GM18861 (cell line): ENCODE measurements around the gene TMEM135.

Source experiments
- ATAC-seq: cut with Tn5 transposase; IDR thresholded peaks from one replicate; pipeline ENCODE4 v1.9.1; 2021; ENCODE audit not compliant: unreplicated experiment

TMEM135 gene

GRCh38 chr11:87347854-87348253 lies 310.1 kb downstream of the TMEM135 start:
- ATAC-seq, result no peak

- ATAC-seq, result no peak
Measured at GRCh38 chr11:87351676-87352075, 313.9 kb downstream of the TMEM135 start.

GRCh38 chr11:87352759-87353707 lies 315.3 kb downstream of the TMEM135 start:
- ATAC-seq, result peak; percentile 95

- ATAC-seq, result no peak
Measured at GRCh38 chr11:87353771-87354345, 316.1 kb downstream of the TMEM135 start.

GRCh38 chr11:87355596-87355995 lies 317.9 kb downstream of the TMEM135 start:
- ATAC-seq, result no peak

GRCh38 chr11:87356428-87356827 lies 318.7 kb downstream of the TMEM135 start:
- ATAC-seq, result no peak

GRCh38 chr11:87358461-87358860 lies 320.7 kb downstream of the TMEM135 start:
- no peak for ATAC-seq

- ATAC-seq, result no peak
Measured at GRCh38 chr11:87359401-87359800, 321.7 kb downstream of the TMEM135 start.

GRCh38 chr11:87361891-87362290 lies 324.2 kb downstream of the TMEM135 start:
- no peak for ATAC-seq

GRCh38 chr11:87366346-87366745 lies 328.6 kb downstream of the TMEM135 start:
- no peak for ATAC-seq

GRCh38 chr11:87366763-87367405 lies 329.1 kb downstream of the TMEM135 start:
- ATAC-seq, result no peak

- no peak for ATAC-seq
Measured at GRCh38 chr11:87368151-87368550, 330.4 kb downstream of the TMEM135 start.

- ATAC-seq, result no peak
Measured at GRCh38 chr11:87368858-87369480, 331.2 kb downstream of the TMEM135 start.

- ATAC-seq, result no peak
Measured at GRCh38 chr11:87369888-87370287, 332.2 kb downstream of the TMEM135 start.

GRCh38 chr11:87372065-87372464 lies 334.3 kb downstream of the TMEM135 start:
- ATAC-seq, result no peak
